ENCODE data around the gene CFAP100.
A peak's percentile ranks its signal among the peaks of the same experiment; 100 is the strongest.

The CFAP100 gene

GRCh38 chr3:126449621-126450051 is 54.9 kb downstream of the CFAP100 start:
- DNase-seq, result no peak
- in situ Hi-C loops (cut with MboI; ENCODE audit: low pct_unique_long_range_greater_than_20kb, low sequenced_read_pairs), result no loop called here

DNA sequence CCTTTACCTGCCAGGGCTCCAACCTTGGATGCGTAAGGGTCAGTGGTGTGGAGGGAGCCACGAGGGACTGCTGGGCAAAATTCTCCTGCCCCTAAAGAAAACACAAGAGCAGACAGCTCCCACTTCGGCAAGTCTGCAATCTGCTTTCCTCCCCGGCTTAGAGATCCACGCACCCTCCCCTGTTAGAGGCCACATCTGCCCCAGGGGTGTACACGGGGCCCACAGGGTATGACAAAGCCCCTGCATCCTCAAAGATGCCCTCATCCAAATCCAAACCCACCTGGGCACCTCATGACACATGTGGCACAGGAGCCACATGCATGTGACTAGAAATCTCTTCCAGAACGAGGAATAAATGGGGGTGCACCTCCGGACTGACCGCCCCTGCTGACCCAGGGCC is 55.5 kb downstream of the CFAP100 start:
- no peak for DNase-seq
- in situ Hi-C loops (cut with MboI; ENCODE audit: low pct_unique_long_range_greater_than_20kb, low sequenced_read_pairs), result no loop called here

- in situ Hi-C loops (cut with MboI; ENCODE audit: low pct_unique_long_range_greater_than_20kb, low sequenced_read_pairs), result no loop called here
- DNase-seq, result no peak
Observed at GRCh38 chr3:126450744-126451143, 56.0 kb downstream of the CFAP100 start.

- DNase-seq, result no peak
- in situ Hi-C loops (cut with MboI; ENCODE audit: low pct_unique_long_range_greater_than_20kb, low sequenced_read_pairs), result no loop called here
Observed at GRCh38 chr3:126451511-126451910, 56.8 kb downstream of the CFAP100 start.

DNA sequence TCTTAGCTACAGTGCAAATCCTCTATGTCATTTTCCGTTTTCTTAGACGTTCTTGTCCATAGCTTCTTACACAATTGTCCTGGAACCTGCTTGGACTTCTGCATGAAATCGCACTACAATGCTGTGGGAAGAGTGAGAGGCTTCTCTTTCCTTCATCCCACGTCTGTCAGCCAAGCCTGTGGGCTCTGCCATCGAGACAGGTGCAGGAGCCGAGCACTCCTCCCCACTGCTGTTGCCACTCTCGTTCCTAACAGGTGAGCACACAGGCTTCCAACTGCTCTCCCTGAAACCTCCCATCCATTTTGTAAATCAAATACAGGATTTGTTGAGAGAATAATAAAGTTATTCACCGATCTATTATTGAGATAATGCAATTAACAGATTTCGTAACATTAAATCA is 57.5 kb downstream of the CFAP100 start:
- in situ Hi-C loops (cut with MboI; ENCODE audit: low pct_unique_long_range_greater_than_20kb, low sequenced_read_pairs), result no loop called here
- DNase-seq, result no peak

DNA sequence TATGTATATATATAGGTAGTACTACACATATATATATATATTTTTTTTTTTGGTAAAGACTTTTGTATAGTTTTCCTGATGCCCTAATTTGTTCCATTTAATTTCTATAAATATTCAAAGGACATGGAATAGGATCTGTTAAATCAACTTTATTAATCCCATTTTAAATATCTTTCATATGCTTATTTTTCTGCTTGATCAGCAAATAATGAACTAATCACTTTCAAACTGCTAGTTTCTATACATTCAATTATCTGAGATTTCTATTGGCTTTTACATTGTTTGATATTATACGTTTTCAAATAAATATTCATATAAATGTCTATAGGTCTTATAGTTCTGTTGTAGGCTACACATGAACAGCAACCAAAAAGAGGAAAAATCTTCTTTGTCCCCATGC is 59.3 kb downstream of the CFAP100 start:
- in situ Hi-C loops (cut with MboI; ENCODE audit: low pct_unique_long_range_greater_than_20kb, low sequenced_read_pairs), result no loop called here

GRCh38 chr3:126454437-126455198 is 59.9 kb downstream of the CFAP100 start:
- DNase-seq, result no peak
- in situ Hi-C loops (cut with MboI; ENCODE audit: low pct_unique_long_range_greater_than_20kb, low sequenced_read_pairs), result no loop called here

More for the DNA sequence above, 59.3 kb downstream of the CFAP100 start:
- no peak for DNase-seq

- in situ Hi-C loops (cut with MboI; ENCODE audit: low pct_unique_long_range_greater_than_20kb, low sequenced_read_pairs), result no loop called here
- no peak for DNase-seq
Observed at GRCh38 chr3:126456211-126456610, 61.5 kb downstream of the CFAP100 start.

- in situ Hi-C loops (cut with MboI; ENCODE audit: low pct_unique_long_range_greater_than_20kb, low sequenced_read_pairs), result no loop called here
- DNase-seq, result no peak
Observed at GRCh38 chr3:126456766-126457388, 62.2 kb downstream of the CFAP100 start.

DNA sequence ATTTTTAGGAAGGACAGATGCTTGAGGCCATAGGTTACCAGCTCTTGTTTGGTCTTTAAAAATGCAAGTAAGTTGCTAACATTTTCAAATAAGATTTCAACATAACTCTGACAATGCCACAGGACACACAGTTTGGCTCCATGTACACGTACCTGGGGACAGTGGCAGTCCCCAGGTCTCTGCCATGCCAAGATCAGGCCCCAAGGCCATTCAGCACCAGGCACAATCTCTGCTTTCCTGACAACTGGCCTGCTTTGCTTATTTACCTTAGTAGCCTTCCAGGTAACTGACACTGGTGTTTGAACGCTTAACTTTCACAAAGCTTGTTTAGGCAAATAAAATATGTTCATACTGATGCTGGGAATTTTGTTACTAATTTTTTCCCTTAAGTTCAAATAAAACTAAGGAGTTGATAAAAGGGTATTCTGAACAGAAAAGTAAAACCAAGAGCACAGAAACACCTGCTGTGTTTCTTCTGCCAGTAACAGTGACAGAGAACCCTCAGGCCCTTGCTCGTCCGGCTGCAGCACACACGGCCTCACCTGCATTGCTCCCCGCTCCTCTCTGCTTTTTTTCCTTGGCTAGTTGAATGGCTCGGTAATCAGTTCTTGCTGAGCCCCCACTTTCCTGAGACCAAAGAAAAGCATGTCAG is 64.5 kb downstream of the CFAP100 start:
- DNase-seq, result no peak
- in situ Hi-C loops (cut with MboI; ENCODE audit: low pct_unique_long_range_greater_than_20kb, low sequenced_read_pairs), result no loop called here

GRCh38 chr3:126459763-126460127 is 65.0 kb downstream of the CFAP100 start:
- no peak for DNase-seq
- in situ Hi-C loops (cut with MboI; ENCODE audit: low pct_unique_long_range_greater_than_20kb, low sequenced_read_pairs), result no loop called here

DNA sequence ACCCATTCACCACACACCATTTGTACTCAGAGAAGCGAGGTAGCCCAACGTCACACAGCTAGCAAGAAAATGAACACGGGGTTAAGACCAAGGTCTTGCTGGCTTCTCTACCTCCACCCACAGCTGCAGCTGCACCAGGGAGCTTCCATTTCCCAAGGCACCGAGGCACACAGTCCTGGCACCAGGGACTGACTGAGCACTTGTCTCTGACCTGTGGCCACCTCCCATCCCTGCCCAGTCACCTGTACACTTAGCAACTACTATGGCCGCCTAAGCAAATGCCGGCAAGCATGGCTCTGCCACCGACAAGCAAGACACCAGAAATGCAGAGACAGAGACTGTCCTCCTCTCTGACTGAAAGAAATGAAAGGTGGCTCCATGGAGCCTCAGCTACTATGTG is 65.7 kb downstream of the CFAP100 start:
- in situ Hi-C loops (cut with MboI; ENCODE audit: low pct_unique_long_range_greater_than_20kb, low sequenced_read_pairs), result no loop called here
- DNase-seq, result no peak

GRCh38 chr3:126461450-126462070 is 66.9 kb downstream of the CFAP100 start:
- no peak for DNase-seq
- in situ Hi-C loops (cut with MboI; ENCODE audit: low pct_unique_long_range_greater_than_20kb, low sequenced_read_pairs), result no loop called here

DNA sequence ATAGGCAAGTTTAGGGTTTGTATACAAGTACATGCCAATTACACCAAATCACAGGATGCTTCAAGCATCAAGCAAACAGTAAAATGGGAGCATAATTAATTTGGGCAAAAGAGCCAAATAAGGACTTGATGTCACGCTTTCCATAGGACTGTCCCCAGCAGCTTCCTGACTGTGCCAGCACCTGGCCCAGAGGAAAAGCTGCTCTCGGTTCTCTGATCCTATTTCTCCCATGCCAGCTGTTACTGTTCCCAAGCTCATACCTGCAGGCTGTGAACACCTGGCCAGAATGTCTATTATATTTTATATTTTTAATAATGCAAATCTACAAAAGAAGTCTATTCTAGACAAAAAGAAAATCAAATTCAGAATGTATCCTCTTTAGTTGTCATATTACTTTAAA is 68.8 kb downstream of the CFAP100 start:
- no peak for DNase-seq
- in situ Hi-C loops (cut with MboI; ENCODE audit: low pct_unique_long_range_greater_than_20kb, low sequenced_read_pairs), result no loop called here

- in situ Hi-C loops (cut with MboI; ENCODE audit: low pct_unique_long_range_greater_than_20kb, low sequenced_read_pairs), result no loop called here
- no peak for DNase-seq
Observed at GRCh38 chr3:126464093-126464492, 69.4 kb downstream of the CFAP100 start.

- in situ Hi-C loops (cut with MboI; ENCODE audit: low pct_unique_long_range_greater_than_20kb, low sequenced_read_pairs), result no loop called here
- peak; percentile 16 for DNase-seq
Observed at GRCh38 chr3:126464494-126464893, 69.8 kb downstream of the CFAP100 start.

DNA sequence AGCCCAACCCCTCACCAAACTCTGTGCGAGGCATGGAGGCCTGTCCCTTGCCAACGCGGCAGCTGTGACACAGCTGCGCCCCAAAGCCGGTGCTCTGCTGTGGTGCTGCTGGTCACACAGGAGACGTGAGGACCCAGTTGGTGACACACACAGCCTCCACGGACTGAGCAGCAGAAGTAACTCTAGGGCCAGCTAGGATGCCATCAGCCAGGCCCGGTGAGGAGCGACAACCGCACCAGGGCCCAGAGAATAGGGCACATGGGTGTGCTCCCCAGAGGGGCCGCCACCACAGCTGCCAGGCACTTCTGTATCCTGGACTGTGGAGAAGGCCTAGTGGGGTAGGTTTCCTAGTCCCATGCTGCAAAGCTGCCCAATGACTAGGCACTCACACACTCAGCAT is 70.3 kb downstream of the CFAP100 start:
- in situ Hi-C loops (cut with MboI; ENCODE audit: low pct_unique_long_range_greater_than_20kb, low sequenced_read_pairs), result no loop called here
- DNase-seq, result no peak

GRCh38 chr3:126465928-126466544 is 71.3 kb downstream of the CFAP100 start:
- in situ Hi-C loops (cut with MboI; ENCODE audit: low pct_unique_long_range_greater_than_20kb, low sequenced_read_pairs), result no loop called here

GRCh38 chr3:126466886-126467610 is 72.3 kb downstream of the CFAP100 start:
- in situ Hi-C loops (cut with MboI; ENCODE audit: low pct_unique_long_range_greater_than_20kb, low sequenced_read_pairs), result no loop called here

More at GRCh38 chr3:126465928-126466544, 71.3 kb downstream of the CFAP100 start:
- no peak for DNase-seq

More at GRCh38 chr3:126466886-126467610, 72.3 kb downstream of the CFAP100 start:
- DNase-seq, result no peak

All from KBM-7 (cell line).